Right lobe of liver (tissue), 6 donors: ENCODE results near the gene GAS5. TPM values are rescaled to one million over a fixed set of nuclear protein-coding genes. Genes with fewer than 3 reads are reported as not detected.
"Not testable (repeated sequence)": the region's sequence is repeated elsewhere in the genome, so short reads cannot be mapped to it uniquely, and the experiment has no call there.

Experiments used
- ATAC-seq, 4 donors: fragments of 200-7000 bp; cut with Tn5 transposase; one replicate each; pipeline ENCODE4 v1.9.1; 2020; ENCODE audit warnings: mild to moderate bottlenecking in 4 of 4, moderate library complexity in 4 of 4
- DNase-seq, 3 donors: peaks; one replicate each; pipeline ENCODE4 v3.0.0-alpha.2; 2020
- H3K27ac ChIP-seq, 3 donors: fragments of 200-600 bp; one replicate each; pipeline ENCODE4 v1.8.0; 2022
- H3K27me3 ChIP-seq, 2 donors: fragments of 200-600 bp; one replicate each; pipeline ENCODE4 v1.8.0; 2022
- H3K36me3 ChIP-seq, 4 donors: fragments of 200-600 bp; sonication (generic) in 1 of 4; one replicate each; pipeline versions ENCODE4 v1.5.1 to v1.8.0; 2017 to 2022; ENCODE audit warnings: control low read depth in 1 of 4
- H3K4me1 ChIP-seq, 4 donors: fragments of 200-600 bp; sonication (generic) in 1 of 4; one replicate each; pipeline versions ENCODE4 v1.5.1 to v1.8.0; 2017 to 2022; ENCODE audit warnings: control low read depth in 1 of 4
- H3K4me3 ChIP-seq, 3 donors: fragments of 200-600 bp; one replicate each; pipeline ENCODE4 v1.8.0; 2022
- H3K9me3 ChIP-seq, 4 donors: fragments of 200-600 bp; sonication (generic) in 1 of 4; one replicate each; pipeline versions ENCODE4 v1.5.1 to v1.8.0; 2017 to 2022; ENCODE audit warnings: control low read depth in 1 of 4
- POLR2A ChIP-seq: fragments of 450-650 bp; IDR thresholded peaks from one replicate; pipeline ENCODE4 v1.6.1; 2017; ENCODE audit warnings: antibody characterized with exemption, mild to moderate bottlenecking
- WGBS: methylation state at CpG from one replicate; pipeline ENCODE4 v1.1.6; 2018; ENCODE audit warnings: low coverage, low lambda C conversion rate; ENCODE audit not compliant: insufficient coverage; ENCODE audit errors: missing lambda C conversion rate; 5-methylcytosine and 5-hydroxymethylcytosine counted together
- intact Hi-C, 2 donors: fragments of 100-400 bp; cut with DNase I; formaldehyde crosslinking; loops; one replicate each; pipeline versions ENCODE4 v1.11.2 to v1.14.1; 2022
- total RNA-seq, 6 experiments: library from RNA; depleted of rRNA in 2 of 6; stranded (reverse); fragments of >200 nt in 2 of 6; fragmentation: NEBNext Ultra II Directional in 3 of 6; extraction: Animal tissue kit (Norgen Biotek cat#: 25700) in 3 of 6; gene quantifications; one replicate each; pipeline versions ENCODE4 v1.1.0 to v1.2.4, GENCODE V29; 2016 to 2023
- TF ChIP-seq, protein P1 (sequence below), 4 donors: fragments of 200-600 bp in 3 of 4; fragments of 450-650 bp in 1 of 4; IDR thresholded peaks; one replicate each; pipeline versions ENCODE4 v1.5.1 to v1.8.0; 2016 to 2022; ENCODE audit warnings: antibody characterized with exemption in 4 of 4, mild to moderate bottlenecking in 2 of 4
- donor health status: DM: no; HTN: yes; CAD: no.
- donor health status: DM: no; HTN: no; CAD: no.
- donor health status: DM: no; HTN: no; CAD: no.
- donor health status: DM: no; HTN: yes; CAD: no.
- donor health status: DM: no; HTN: yes; CAD: no.

Gene GAS5
- total RNA-seq, 6 experiments from 2014 or later, result 37.4 to 85.2 (median 61.5) TPM

DNA sequence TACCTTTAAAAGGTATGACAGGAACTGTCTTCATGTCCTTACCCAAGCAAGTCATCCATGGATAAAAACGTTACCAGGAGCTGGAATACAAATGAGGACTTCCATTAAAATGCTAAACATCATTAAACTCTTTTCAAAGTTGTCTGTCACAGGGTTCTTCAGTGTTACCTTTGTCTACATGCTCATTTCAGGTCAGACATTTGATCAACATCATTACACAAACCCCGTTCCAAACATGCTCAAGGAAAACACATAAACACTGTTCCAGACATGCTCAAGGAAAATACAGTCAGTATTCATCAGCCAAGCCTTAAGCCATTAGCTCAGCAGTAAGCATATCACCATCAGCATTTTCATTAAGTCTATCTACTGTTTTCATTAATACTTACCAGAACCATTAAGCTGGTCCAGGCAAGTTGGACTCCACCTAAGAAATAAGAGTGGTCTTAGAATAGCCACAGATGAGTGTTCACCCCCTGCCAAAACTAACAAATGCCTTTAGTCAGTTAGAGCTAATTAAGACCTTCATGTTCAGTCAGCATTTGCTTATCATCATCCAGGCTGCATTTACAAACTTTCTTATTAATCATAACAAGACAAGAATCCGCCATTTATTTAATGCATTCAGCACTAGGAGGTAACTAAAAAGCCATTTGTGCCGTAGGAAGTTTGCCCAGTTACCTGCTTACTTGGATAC lies 2.2 kb downstream of the GAS5 start:
- peaks cover 13 to 42% (median 24%) of the 10 kb centered on the region in 4 donors for H3K36me3 ChIP-seq
- H3K4me3 ChIP-seq, result no peak overlapping the region
- TF ChIP-seq POLR2A, result no peak
- TF ChIP-seq, protein P1, sequence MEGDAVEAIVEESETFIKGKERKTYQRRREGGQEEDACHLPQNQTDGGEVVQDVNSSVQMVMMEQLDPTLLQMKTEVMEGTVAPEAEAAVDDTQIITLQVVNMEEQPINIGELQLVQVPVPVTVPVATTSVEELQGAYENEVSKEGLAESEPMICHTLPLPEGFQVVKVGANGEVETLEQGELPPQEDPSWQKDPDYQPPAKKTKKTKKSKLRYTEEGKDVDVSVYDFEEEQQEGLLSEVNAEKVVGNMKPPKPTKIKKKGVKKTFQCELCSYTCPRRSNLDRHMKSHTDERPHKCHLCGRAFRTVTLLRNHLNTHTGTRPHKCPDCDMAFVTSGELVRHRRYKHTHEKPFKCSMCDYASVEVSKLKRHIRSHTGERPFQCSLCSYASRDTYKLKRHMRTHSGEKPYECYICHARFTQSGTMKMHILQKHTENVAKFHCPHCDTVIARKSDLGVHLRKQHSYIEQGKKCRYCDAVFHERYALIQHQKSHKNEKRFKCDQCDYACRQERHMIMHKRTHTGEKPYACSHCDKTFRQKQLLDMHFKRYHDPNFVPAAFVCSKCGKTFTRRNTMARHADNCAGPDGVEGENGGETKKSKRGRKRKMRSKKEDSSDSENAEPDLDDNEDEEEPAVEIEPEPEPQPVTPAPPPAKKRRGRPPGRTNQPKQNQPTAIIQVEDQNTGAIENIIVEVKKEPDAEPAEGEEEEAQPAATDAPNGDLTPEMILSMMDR (IDR thresholded peaks at IDR 0.05), result no peak
- intact Hi-C loops, result no loop called here
- 41% methylated on average over 4 of the region's 4 CpGs for WGBS
- H3K27ac ChIP-seq, result no peak overlapping the region
- peaks cover 0 to 32% (median 12%) of the 10 kb centered on the region in 4 donors for H3K4me1 ChIP-seq
- no peaks in the 10 kb centered on the region for H3K9me3 ChIP-seq
- ATAC-seq (no peak), DNase-seq (no peak)
- no peaks in the 10 kb centered on the region for H3K27me3 ChIP-seq

DNA sequence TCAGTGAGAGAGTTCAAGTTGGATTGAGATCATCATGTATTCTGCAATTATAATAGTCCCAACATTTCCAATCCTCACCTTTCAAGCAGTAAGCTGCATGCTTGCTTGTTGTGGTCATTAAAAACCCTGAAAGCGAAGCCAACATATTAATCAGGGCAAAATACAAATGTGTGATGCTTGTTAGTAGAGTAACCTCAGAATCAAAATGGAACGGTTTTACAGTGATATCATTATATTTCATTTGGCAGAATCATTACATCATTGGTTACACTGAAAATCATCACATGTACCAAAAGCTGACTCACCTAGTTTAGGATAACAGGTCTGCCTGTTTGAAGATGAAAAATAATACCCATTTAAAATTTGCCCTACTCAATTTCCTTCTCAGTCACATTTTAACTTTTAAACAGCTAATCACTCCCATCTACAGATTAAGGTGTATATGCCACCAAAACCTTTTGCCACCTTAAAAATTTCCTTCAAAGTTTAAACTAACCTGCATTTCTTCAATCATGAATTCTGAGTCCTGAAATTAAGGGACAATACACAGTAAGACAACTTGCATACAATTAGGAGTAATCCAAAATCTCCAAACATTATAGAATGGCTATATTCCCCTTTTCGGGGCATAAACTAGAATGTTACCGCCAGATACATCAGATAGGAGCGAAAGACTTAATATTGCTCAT lies 3.5 kb downstream of the GAS5 start:
- Histone ChIP-seq H3K27ac (no peak overlapping the region), H3K27me3 (no peaks in the 10 kb centered on the region), H3K4me1 (peaks cover 0 to 29% (median 9%) of the 10 kb centered on the region in 4 donors), H3K9me3 (no peaks in the 10 kb centered on the region), H3K36me3 (peaks cover 16 to 45% (median 24%) of the 10 kb centered on the region in 4 donors), H3K4me3 (no peak overlapping the region)
- intact Hi-C loops, result no loop called here
- 85% methylated on average over 5 of the region's 5 CpGs for WGBS
- no peak for DNase-seq
- no peak for TF ChIP-seq POLR2A
- TF ChIP-seq, protein P1 (IDR thresholded peaks at IDR 0.05), result no peak
- ATAC-seq, result no peak

DNA sequence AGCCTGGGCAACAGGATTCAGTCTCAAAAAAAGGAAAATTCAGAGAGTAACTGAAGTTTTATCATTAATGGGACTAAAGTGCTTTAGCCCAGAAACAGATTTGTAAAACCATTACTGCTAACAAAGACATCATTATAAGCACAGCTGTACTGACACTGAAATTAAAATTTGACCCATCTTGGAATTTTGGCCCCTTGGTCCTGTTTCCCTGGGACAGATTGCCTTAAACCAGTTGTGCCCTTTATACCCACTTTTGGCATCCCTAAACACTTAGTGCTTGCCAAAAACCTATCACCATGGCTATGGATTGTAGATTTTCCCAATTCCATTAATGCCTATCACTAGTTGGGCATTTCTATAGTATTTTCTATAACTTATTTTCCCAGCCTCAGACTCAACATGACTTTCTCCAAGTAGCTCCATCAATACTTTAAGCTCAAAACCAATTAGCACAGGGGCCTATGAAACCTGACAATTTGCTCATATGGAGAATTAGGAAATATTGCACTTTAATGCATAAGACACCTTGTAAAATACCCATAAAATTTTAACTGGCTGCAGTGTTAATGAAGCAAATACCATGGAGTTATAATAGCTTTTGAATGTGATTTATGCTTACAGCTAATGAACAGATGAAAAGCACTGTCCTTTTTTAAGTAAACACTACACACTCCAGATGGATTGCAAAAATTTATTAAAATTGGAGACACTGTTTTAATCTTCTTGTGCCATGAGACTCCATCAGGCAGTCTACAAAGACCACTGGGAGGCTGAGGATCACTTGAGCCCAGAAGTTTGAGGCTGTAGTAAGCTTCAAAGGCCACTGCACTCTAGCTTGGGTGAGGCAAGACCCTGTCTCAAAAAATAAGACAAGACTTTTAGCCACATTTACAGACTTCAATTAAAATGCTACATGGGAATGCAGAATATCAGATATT lies 4.3 kb downstream of the GAS5 start:
- Histone ChIP-seq H3K36me3 (peaks cover 16 to 54% (median 24%) of the 10 kb centered on the region in 4 donors), H3K4me1 (peaks cover 0 to 23% (median 9%) of the 10 kb centered on the region in 4 donors), H3K4me3 (no peak overlapping the region), H3K27me3 (no peaks in the 10 kb centered on the region), H3K9me3 (no peaks in the 10 kb centered on the region), H3K27ac (no peak overlapping the region)
- TF ChIP-seq, protein P1 (IDR thresholded peaks at IDR 0.05), result no peak
- TF ChIP-seq POLR2A, result no peak
- intact Hi-C loops, result no loop called here
- no peak for DNase-seq
- ATAC-seq, result no peak

DNA sequence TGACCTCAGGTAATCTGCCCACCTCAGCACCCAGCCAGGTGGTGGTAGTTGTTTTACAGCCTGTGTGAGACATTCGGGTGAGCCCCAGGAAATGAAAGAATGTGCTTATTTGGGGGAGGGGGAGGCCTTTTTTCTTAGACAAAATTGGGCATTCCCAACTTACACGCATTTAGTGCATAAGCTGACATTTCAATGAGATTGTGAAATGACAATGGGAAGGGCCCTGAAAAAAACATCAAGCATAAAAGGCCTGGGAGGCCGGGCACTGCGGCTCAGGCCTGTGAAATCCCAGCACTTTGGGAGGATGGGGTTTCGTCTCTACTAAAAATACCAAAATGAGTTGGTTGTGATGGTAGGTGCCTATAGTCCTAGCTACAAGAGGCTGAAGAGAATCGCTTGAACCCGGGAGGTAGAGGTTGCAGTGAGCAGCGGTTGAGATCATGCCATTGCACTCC lies 5.0 kb downstream of the GAS5 start:
- Histone ChIP-seq H3K9me3 (no peaks in the 10 kb centered on the region), H3K4me1 (peaks cover 0 to 23% (median 9%) of the 10 kb centered on the region in 4 donors), H3K27ac (no peak overlapping the region), H3K27me3 (no peaks in the 10 kb centered on the region), H3K4me3 (no peak overlapping the region), H3K36me3 (peaks cover 16 to 60% (median 24%) of the 10 kb centered on the region in 4 donors)
- intact Hi-C loops, result no loop called here
- no peak for DNase-seq
- TF ChIP-seq, protein P1 (IDR thresholded peaks at IDR 0.05), result no peak
- no peak for TF ChIP-seq POLR2A
- no peak for ATAC-seq
- 72% methylated on average over 7 of the region's 8 CpGs for WGBS

DNA sequence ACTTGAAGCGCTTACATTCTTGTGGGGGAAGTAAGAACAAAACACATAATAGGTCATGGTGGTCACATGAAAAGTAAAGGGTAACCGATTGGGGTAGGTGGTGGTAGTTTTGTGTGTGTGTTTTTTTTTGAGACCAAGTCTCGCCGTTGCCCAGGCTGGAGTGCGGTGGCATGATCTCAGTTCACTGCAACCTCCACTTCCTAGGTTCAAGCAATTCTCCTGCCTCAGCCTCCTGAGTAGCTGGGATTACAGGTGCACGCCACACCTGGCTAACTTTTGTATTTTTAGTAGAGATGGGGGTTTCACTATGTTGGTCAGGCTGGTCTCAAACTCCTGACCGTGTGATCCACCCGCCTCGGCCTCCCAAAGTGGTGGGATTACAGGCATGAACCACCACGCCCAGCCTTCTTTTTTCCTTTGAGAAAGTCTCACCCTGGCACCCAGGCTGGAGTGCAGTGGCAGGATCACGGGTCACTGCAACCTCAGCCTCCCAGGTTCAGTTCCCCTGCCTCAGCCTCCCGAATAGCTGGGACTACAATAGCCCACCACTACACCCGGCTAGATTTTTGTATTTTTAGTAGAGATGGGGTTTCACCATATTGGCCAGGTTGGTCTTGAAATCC lies 5.5 kb downstream of the GAS5 start:
- peak in 1 of 4 donors; percentile 10 for ATAC-seq
- intact Hi-C loops, H3K4me3 ChIP-seq: not testable (repeated sequence)

More for the DNA sequence above, 5.5 kb downstream of the GAS5 start:
- not testable (repeated sequence) for H3K9me3 ChIP-seq, H3K27ac ChIP-seq, H3K27me3 ChIP-seq, DNase-seq
- 93% methylated on average over 5 of the region's 13 CpGs for WGBS
- Histone ChIP-seq H3K36me3 (peaks cover 16 to 66% (median 24%) of the 10 kb centered on the region in 4 donors), H3K4me1 (peaks cover 0 to 23% (median 9%) of the 10 kb centered on the region in 4 donors)
